ENCODE measurements around the gene COX5A. TPM values are rescaled to one million over a fixed set of nuclear protein-coding genes. Genes with fewer than 3 reads are reported as not detected.

COX5A gene
- total and polyA plus RNA-seq, 9 donors: 24.8 to 158 (median 75.0) TPM

DNA sequence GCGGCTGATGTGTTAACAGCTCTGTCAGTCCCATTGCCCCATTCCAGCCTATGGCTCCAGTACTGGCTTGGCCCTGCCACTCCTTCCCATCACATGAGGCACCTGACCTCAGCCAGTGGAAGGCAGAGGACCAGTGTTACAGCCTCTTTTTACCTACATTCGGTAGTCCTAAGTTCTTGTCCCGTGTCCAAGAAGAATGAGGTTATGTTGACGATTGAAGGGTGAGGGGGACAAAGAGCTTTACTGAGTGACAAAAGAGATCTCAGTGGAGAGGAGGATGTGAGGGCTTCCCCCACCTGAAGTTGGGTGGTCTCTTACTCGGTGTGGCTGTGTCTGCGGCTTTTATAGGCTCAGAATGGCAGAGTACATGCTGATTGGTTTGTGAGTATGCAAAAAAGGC, 55.3 kb downstream of the COX5A start:
- Histone ChIP-seq H3K27ac (no peak overlapping the region), H3K4me1 (ENCODE audit: insufficient read depth) (no peaks in the 10 kb centered on the region), H3K27me3 (no peaks in the 10 kb centered on the region), H3K36me3 (no peaks in the 10 kb centered on the region), H3K4me3 (no peak overlapping the region), H3K9me3 (no peaks in the 10 kb centered on the region)
- intact Hi-C loops (cut with DNase I): no loop called here
- DNase-seq: no peak
- TF ChIP-seq POLR2A (IDR thresholded peaks at IDR 0.05): no peak
- no peak for TF ChIP-seq EP300 (IDR thresholded peaks at IDR 0.05)
- TF ChIP-seq CTCF (IDR thresholded peaks at IDR 0.05): no peak
- 90 to 91% (median 90%) methylated on average over 6 of the region's 6 CpGs for WGBS, 3 donors

DNA sequence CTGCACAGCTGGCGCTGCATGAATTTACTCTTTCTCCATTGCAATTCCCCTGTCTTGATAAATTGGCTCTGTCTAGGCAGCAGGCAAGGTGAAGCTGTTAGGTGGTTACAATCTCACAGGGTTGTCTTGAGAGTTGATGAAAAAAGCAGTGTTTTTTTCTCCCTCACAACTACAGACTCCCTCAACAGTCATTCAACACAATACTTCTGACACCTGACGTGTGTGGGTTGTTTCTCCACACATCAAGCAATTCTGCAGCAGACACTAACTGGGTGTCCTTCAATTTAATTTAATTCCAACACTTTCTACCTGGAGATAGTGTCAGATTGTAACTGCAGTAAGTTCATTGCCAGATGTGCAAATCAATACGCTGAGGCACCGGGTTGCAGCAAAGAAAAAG, 59.6 kb downstream of the COX5A start:
- TF ChIP-seq EP300 (IDR thresholded peaks at IDR 0.05): no peak
- no peak for TF ChIP-seq CTCF (IDR thresholded peaks at IDR 0.05)
- no peak for TF ChIP-seq POLR2A (IDR thresholded peaks at IDR 0.05)
- Histone ChIP-seq H3K27me3 (no peaks in the 10 kb centered on the region), H3K4me3 (no peak overlapping the region), H3K27ac (no peak overlapping the region), H3K36me3 (no peaks in the 10 kb centered on the region), H3K9me3 (no peaks in the 10 kb centered on the region), H3K4me1 (ENCODE audit: insufficient read depth) (no peaks in the 10 kb centered on the region)
- intact Hi-C loops (cut with DNase I): loop anchor here in 1 of 4 donors (10.0 kb wide), 1 partner anchor 63 kb away; the partner anchor contains the start of gene LMAN1L
- DNase-seq: no peak
- 65 to 86% (median 70%) methylated on average over 4 of the region's 4 CpGs for WGBS, 3 donors

DNA sequence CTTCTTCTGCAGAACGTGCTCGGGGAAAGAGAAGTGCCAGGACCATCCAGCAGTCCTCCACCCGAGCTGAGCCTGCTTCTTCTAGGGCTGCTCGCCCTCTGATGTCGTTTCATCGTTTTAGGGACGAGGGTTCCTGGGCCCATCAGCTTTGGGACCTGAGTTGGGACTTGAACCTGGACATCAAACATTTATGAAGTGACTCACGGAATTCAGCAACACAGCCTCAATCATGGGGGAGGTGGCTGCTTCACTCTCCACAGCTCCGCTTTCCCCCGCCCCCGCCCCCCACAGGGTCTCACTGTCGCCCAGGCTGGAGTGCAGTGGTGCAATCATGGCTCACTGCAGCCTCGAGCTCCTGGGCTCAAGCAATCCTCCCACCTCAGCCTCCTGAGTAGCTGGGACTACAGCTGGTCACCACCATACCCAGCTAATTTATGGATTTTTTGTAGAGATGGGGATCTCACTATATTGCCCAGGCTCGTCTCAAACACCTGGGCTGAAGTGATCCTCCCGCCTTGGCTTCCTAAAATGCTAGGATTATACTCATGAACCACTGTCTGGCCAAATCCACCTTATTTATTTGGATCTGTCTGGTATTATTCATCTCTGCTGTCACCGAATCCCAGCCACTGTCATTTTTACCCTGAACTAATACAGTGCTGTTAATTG, 64.0 kb downstream of the COX5A start:
- Histone ChIP-seq H3K9me3 (no peaks in the 10 kb centered on the region), H3K4me1 (ENCODE audit: insufficient read depth) (peaks cover 3% of the 10 kb centered on the region), H3K4me3 (peak overlapping the region; percentile 89), H3K36me3 (no peaks in the 10 kb centered on the region), H3K27me3 (no peaks in the 10 kb centered on the region), H3K27ac (peak overlapping the region in 1 of 2 donors; percentile 87)
- 19 to 26% (median 24%) methylated on average over 15 to 16 of the region's 16 CpGs for WGBS, 3 donors
- peak in 2 of 5 donors; percentile 45 to 48 for DNase-seq
- intact Hi-C loops (cut with DNase I): loop anchor here in 1 of 4 donors (10.0 kb wide), 1 partner anchor 59 kb away; the partner anchor contains the start of gene LMAN1L
- TF ChIP-seq EP300 (IDR thresholded peaks at IDR 0.05) (no peak), CTCF (IDR thresholded peaks at IDR 0.05) (no peak), POLR2A (IDR thresholded peaks at IDR 0.05) (no peak)

DNA sequence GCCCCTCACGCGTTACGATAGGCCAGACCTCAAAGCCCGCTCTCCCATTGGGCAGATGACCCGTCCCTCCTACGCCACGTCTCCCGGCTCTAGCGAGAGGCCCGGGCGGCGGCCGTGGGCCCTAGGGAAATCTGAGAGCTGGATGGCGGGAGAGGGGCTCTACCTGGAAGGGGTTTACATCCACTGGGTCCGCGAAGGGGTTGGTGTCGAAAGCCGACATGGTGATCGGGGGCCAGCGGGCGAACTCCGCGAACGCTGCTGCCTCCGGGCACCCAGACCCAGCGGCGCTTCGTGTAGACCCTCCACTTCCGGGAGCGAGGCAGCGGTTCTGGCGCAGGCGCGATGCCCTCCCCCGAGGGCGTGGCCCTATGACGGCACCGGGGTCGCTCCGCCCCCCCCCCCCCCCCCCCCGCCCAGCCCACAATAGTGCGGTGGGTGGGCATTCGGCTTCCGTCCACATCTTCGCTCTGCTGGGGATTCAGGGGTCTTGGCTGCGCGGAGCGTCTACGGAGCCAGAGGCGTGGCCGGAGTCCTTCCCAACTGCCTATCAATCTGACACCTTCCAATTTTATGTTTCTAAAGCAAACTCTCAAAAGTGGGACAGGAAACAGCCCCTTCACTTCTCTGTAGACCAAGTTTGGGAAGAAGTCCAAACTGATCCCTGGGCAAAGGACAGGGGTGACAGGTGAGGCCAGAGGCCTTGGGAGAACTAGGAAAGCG, 64.7 kb downstream of the COX5A start, which contains the start of gene SCAMP2:
SCAMP2 (minus strand) TSS at position 330 of the 720 bp plus-strand sequence; CDS start at position 220, 110 bp downstream.
- peaks cover 3% of the 10 kb centered on the region for H3K4me1 ChIP-seq (ENCODE audit: insufficient read depth)

More for the DNA sequence above, 64.7 kb downstream of the COX5A start, which contains the start of gene SCAMP2:
- no peaks in the 10 kb centered on the region for H3K36me3 ChIP-seq
- 0 to 1% (median 0%) methylated on average over 21 to 44 of the region's 52 CpGs for WGBS, 3 donors
- H3K4me3 ChIP-seq: peak within 1 kb of the TSS; percentile 89
- no peak for TF ChIP-seq CTCF (IDR thresholded peaks at IDR 0.05)
- TF ChIP-seq EP300 (IDR thresholded peaks at IDR 0.05): no peak
- peak; percentile 82 for TF ChIP-seq POLR2A (IDR thresholded peaks at IDR 0.05)
- H3K27me3 ChIP-seq: no peaks in the 10 kb centered on the region
- no peaks in the 10 kb centered on the region for H3K9me3 ChIP-seq
- DNase-seq: peak; percentile 92 to 95 (median 93)
- H3K27ac ChIP-seq: peak within 1 kb of the TSS in 1 of 2 donors; percentile 87
- intact Hi-C loops (cut with DNase I): loop anchor here in 1 of 4 donors (10.0 kb wide), 1 partner anchor 58 kb away; the partner anchor contains the start of gene LMAN1L
